HCT116 (cell line): ENCODE data around the gene DOCK11. TPM values are rescaled to one million over a fixed set of nuclear protein-coding genes. Genes with fewer than 3 reads are reported as not detected.
A peak's percentile ranks its signal among the peaks of the same experiment; 100 is the strongest.

Experiments
- ATAC-seq: fragments of 200-7000 bp; cut with Tn5 transposase; 2 replicates; pipeline ENCODE4 v1.9.1; 2020; ENCODE audit warnings: mild to moderate bottlenecking, moderate library complexity
- BruUV-seq: library from RNA; stranded (reverse); fragments of 400-500 nt; replicated peaks from 2 replicates; lab custom pipeline; 2021; lab: Mats Ljungman, UMichigan
- CTCF ChIA-PET: fragments of 300-600 bp; sonication (Branson Sonifier 250); formaldehyde crosslinking; loops from one replicate; lab custom pipeline; 2021; ENCODE audit warnings: antibody characterized with exemption; lab: Charles Lee
- POLR2A ChIA-PET: fragments of 300-600, 350-600 bp; sonication (Branson Sonifier 250); formaldehyde crosslinking; loops from one replicate; lab custom pipeline; 2021; ENCODE audit warnings: antibody characterized with exemption; lab: Charles Lee
- RAD21 ChIA-PET, 2 experiments: fragments of 300-600 bp; sonication (Branson Sonifier 250); formaldehyde crosslinking; loops; one replicate each; lab custom pipeline; 2023; ENCODE audit warnings: low total read pairs in 2 of 2; ENCODE audit not compliant: uncharacterized antibody in 2 of 2, unreplicated experiment in 2 of 2, low non-redundant PET in 1 of 2; lab: Charles Lee
- DNase-seq: peaks from one replicate; pipeline ENCODE4 v3.0.0-alpha.2; 2010; ENCODE audit warnings: low read depth, low spot score
- H2AFZ ChIP-seq: fragments of 200-600 bp; shearing (Covaris generic), sonication (generic); 2 replicates; pipeline ENCODE4 v1.6.1; 2017; ENCODE audit warnings: low read depth, mixed run types, mixed read lengths, antibody characterized with exemption, low read length; ENCODE audit not compliant: poor library complexity, severe bottlenecking
- H3K27ac ChIP-seq: 2 replicates; pipeline ENCODE4 v1.5.1; 2012; ENCODE audit warnings: low read depth, low read length
- H3K27me3 ChIP-seq: fragments of 200-600 bp; sonication (generic); 2 replicates; pipeline ENCODE4 v1.6.1; 2016; ENCODE audit warnings: mixed run types, low read length, mixed read lengths; ENCODE audit not compliant: insufficient read depth
- H3K36me3 ChIP-seq, 2 experiments: fragments of 200-500 bp in 1 of 2; fragments of 200-600 bp in 1 of 2; sonication (Bioruptor generic) in 1 of 2; sonication (generic) in 1 of 2; 2 replicates each; pipeline versions ENCODE4 v1.5.1 to v1.6.1; 2014 to 2016; ENCODE audit warnings: low read length in 2 of 2, inconsistent platforms in 1 of 2, mixed read lengths in 1 of 2, mixed run types in 1 of 2; ENCODE audit not compliant: insufficient read depth in 2 of 2, control insufficient read depth in 1 of 2
- H3K4me1 ChIP-seq, 2 experiments: fragments of 200-600 bp in 1 of 2; sonication (generic) in 1 of 2; 2 replicates each; pipeline versions ENCODE4 v1.5.1 to v1.6.1; 2012 to 2017; ENCODE audit warnings: low read length in 2 of 2, inconsistent platforms in 1 of 2, mild to moderate bottlenecking in 1 of 2, mixed read lengths in 1 of 2, mixed run types in 1 of 2, moderate library complexity in 1 of 2; ENCODE audit not compliant: insufficient read depth in 2 of 2, control insufficient read depth in 1 of 2
- H3K4me2 ChIP-seq: fragments of 200-600 bp; sonication (generic); 2 replicates; pipeline ENCODE4 v1.6.1; 2017; ENCODE audit warnings: mixed run types, low read length, mixed read lengths
- H3K4me3 ChIP-seq, 2 experiments: fragments of 200-600 bp in 1 of 2; sonication (generic) in 1 of 2; replicated peaks in 1 of 2; 2 replicates each; pipeline ENCODE4 v1.5.1; 2011 to 2016; ENCODE audit warnings: low read length in 2 of 2, control low read depth in 1 of 2, low read depth in 1 of 2, mild to moderate bottlenecking in 1 of 2, mixed read lengths in 1 of 2, mixed run types in 1 of 2
- H3K79me2 ChIP-seq: fragments of 200-600 bp; sonication (generic); 2 replicates; pipeline ENCODE4 v1.6.1; 2017; ENCODE audit warnings: mild to moderate bottlenecking, mixed run types, low read length, moderate library complexity, mixed read lengths; ENCODE audit not compliant: insufficient read depth
- H3K9ac ChIP-seq: fragments of 200-600 bp; sonication (generic); 2 replicates; pipeline ENCODE4 v1.6.1; 2016; ENCODE audit warnings: low read length, mixed read lengths
- H3K9me2 ChIP-seq: fragments of 200-600 bp; sonication (generic), shearing (Covaris generic); 2 replicates; pipeline ENCODE4 v1.6.1; 2017; ENCODE audit warnings: mixed run types, mild to moderate bottlenecking, moderate library complexity; ENCODE audit not compliant: insufficient read depth
- H3K9me3 ChIP-seq, 2 experiments: fragments of 200-500 bp in 1 of 2; fragments of 200-600 bp in 1 of 2; sonication (Bioruptor generic) in 1 of 2; sonication (generic) in 1 of 2; 2 replicates each; pipeline ENCODE4 v1.6.1; 2014 to 2017; ENCODE audit warnings: low read length in 2 of 2, mixed read lengths in 2 of 2, inconsistent platforms in 1 of 2, low read depth in 1 of 2, mild to moderate bottlenecking in 1 of 2, mixed run types in 1 of 2, moderate library complexity in 1 of 2; ENCODE audit not compliant: control insufficient read depth in 1 of 2, insufficient read depth in 1 of 2
- H4K20me1 ChIP-seq: fragments of 200-600 bp; sonication (generic), shearing (Covaris generic); 2 replicates; pipeline ENCODE4 v1.6.1; 2017; ENCODE audit warnings: mixed run types, mild to moderate bottlenecking, moderate library complexity; ENCODE audit not compliant: insufficient read depth
- ATF3 ChIP-seq: IDR thresholded peaks from 2 replicates; pipeline ENCODE4 v1.6.1; 2012
- CBX3 ChIP-seq: IDR thresholded peaks from 2 replicates; pipeline ENCODE4 v1.6.1; 2012; ENCODE audit warnings: low read depth
- EGR1 ChIP-seq: IDR thresholded peaks from 2 replicates; pipeline ENCODE4 v1.6.1; 2012; ENCODE audit warnings: low read depth
- ELF1 ChIP-seq: IDR thresholded peaks from 2 replicates; pipeline ENCODE4 v1.6.1; 2012; ENCODE audit warnings: low read depth, borderline replicate concordance
- JUND ChIP-seq: IDR thresholded peaks from 2 replicates; pipeline ENCODE4 v1.6.1; 2012
- POLR2A ChIP-seq: IDR thresholded peaks from 2 replicates; pipeline ENCODE4 v1.7.0; 2011; ENCODE audit warnings: borderline replicate concordance; ENCODE audit not compliant: insufficient read depth, insufficient read length; ENCODE audit errors: extremely low read depth
- RAD21 ChIP-seq: IDR thresholded peaks from 2 replicates; pipeline ENCODE4 v1.6.1; 2012; ENCODE audit warnings: low read depth, mild to moderate bottlenecking
- REST ChIP-seq: IDR thresholded peaks from 2 replicates; pipeline ENCODE4 v1.6.1; 2012; ENCODE audit warnings: low read depth
- SIN3A ChIP-seq: IDR thresholded peaks from 2 replicates; pipeline ENCODE4 v1.6.1; 2012; ENCODE audit warnings: low read depth
- SP1 ChIP-seq: IDR thresholded peaks from 2 replicates; pipeline ENCODE4 v1.6.1; 2012; ENCODE audit warnings: low read depth
- SRF ChIP-seq: IDR thresholded peaks from 2 replicates; pipeline ENCODE4 v1.6.1; 2012; ENCODE audit warnings: low read depth
- YY1 ChIP-seq: IDR thresholded peaks from 2 replicates; pipeline ENCODE4 v1.6.1; 2011; ENCODE audit warnings: low read length, low read depth, moderate library complexity, mild to moderate bottlenecking; ENCODE audit not compliant: insufficient replicate concordance; ENCODE audit errors: extremely low read depth
- ZNF274 ChIP-seq: fragments of 200-500 bp; sonication (Bioruptor generic); IDR thresholded peaks from 2 replicates; pipeline ENCODE4 v1.6.1; 2014; ENCODE audit warnings: mild to moderate bottlenecking, low read depth, low read length, inconsistent platforms
- intact Hi-C: fragments of 100-400 bp; cut with micrococcal nuclease; formaldehyde crosslinking; loops from 2 replicates; pipeline ENCODE4 v1.10.0; 2022
- total RNA-seq: library from RNA; stranded (reverse); gene quantifications from one replicate; pipeline ENCODE4 v1.2.1, GENCODE V29; 2021; ENCODE audit not compliant: unreplicated experiment

DOCK11 gene
- total RNA-seq, 1 experiment from 2014 or later = 0.59 TPM

GRCh38 chrX:118536204-118536603 lies 40.6 kb downstream of the DOCK11 start:
- RAD21 ChIA-PET = no interaction called here
- intact Hi-C loops = no loop called here
- H3K27me3 ChIP-seq = no peaks in the 10 kb centered on the region
- TF ChIP-seq SIN3A (no peak), SP1 (no peak), RAD21 (no peak), POLR2A (no peak), EGR1 (no peak), CBX3 (no peak), REST (no peak), ELF1 (no peak), ZNF274 (no peak), ATF3 (no peak), JUND (no peak), SRF (no peak), YY1 (no peak)
- TF ChIP-seq, all 23 proteins: peak for 0
- ChIA-PET POLR2A (no interaction called here), CTCF (no interaction called here)
- no peak overlapping the region for H3K4me3 ChIP-seq
- H3K79me2 ChIP-seq = no peaks in the 10 kb centered on the region
- H3K4me2 ChIP-seq = peak overlapping the region; percentile 41; the same call in 1 of the 2 replicates
- H3K9ac ChIP-seq = no peak overlapping the region
- DNase-seq (no peak), ATAC-seq (no peak)
- peaks cover 6 to 8% of the 10 kb centered on the region in 2 experiments; a peak in 3 of 4 replicates for H3K4me1 ChIP-seq
- no peaks in the 10 kb centered on the region for H4K20me1 ChIP-seq
- no peaks in the 10 kb centered on the region for H3K9me3 ChIP-seq
- H2AFZ ChIP-seq = no peak overlapping the region
- H3K36me3 ChIP-seq = no peaks in the 10 kb centered on the region
- no TSS peak for BruUV-seq
- no peak overlapping the region for H3K27ac ChIP-seq
- H3K9me2 ChIP-seq = no peaks in the 10 kb centered on the region
